Smooth muscle cell (in vitro differentiated cells): ENCODE data around the gene MACC1. TPM values are rescaled to one million over a fixed set of nuclear protein-coding genes. Genes with fewer than 3 reads are reported as not detected.
A peak's percentile ranks its signal among the peaks of the same experiment; 100 is the strongest.
"Not testable (repeated sequence)": the region's sequence is repeated elsewhere in the genome, so short reads cannot be mapped to it uniquely, and the experiment has no call there.

Experiments used
- DNase-seq: peaks from one replicate; lab custom pipeline; 2025; ENCODE audit not compliant: unreplicated experiment; lab: John Stamatoyannopoulos, UW
- H2AFZ ChIP-seq: fragments of 200-600 bp; sonication (generic); 2 replicates; pipeline ENCODE4 v1.6.0; 2016; ENCODE audit warnings: antibody characterized with exemption, low read depth, mild to moderate bottlenecking
- H3F3A ChIP-seq: fragments of 200-600 bp; sonication (generic); 2 replicates; pipeline ENCODE4 v1.6.0; 2017; ENCODE audit warnings: antibody characterized with exemption, low read depth
- H3K27ac ChIP-seq: fragments of 200-600 bp; sonication (generic); 2 replicates; pipeline ENCODE4 v1.5.1; 2016; ENCODE audit warnings: low read depth, mild to moderate bottlenecking
- H3K27me3 ChIP-seq: fragments of 200-600 bp; sonication (generic); 2 replicates; pipeline ENCODE4 v1.6.1; 2016; ENCODE audit warnings: low read depth, mild to moderate bottlenecking
- H3K36me3 ChIP-seq: fragments of 200-600 bp; sonication (generic); 2 replicates; pipeline ENCODE4 v1.5.1; 2016; ENCODE audit warnings: low read depth
- H3K4me1 ChIP-seq: fragments of 200-600 bp; sonication (generic); 2 replicates; pipeline ENCODE4 v1.5.1; 2016; ENCODE audit warnings: low read depth
- H3K4me2 ChIP-seq: fragments of 200-600 bp; sonication (generic); 2 replicates; pipeline ENCODE4 v1.6.0; 2016; ENCODE audit warnings: mild to moderate bottlenecking
- H3K4me3 ChIP-seq: fragments of 200-600 bp; sonication (generic); 2 replicates; pipeline ENCODE4 v1.5.1; 2016; ENCODE audit warnings: mild to moderate bottlenecking
- H3K79me2 ChIP-seq: fragments of 200-600 bp; sonication (generic); 2 replicates; pipeline ENCODE4 v1.6.0; 2016; ENCODE audit warnings: low read depth, mild to moderate bottlenecking
- H3K9ac ChIP-seq: fragments of 200-600 bp; sonication (generic); 2 replicates; pipeline ENCODE4 v1.6.0; 2016; ENCODE audit warnings: low read depth
- H3K9me3 ChIP-seq: fragments of 200-600 bp; sonication (generic); replicated peaks from 2 replicates; pipeline ENCODE4 v1.5.1; 2016; ENCODE audit warnings: low read depth
- H4K20me1 ChIP-seq: fragments of 200-600 bp; sonication (generic); 2 replicates; pipeline ENCODE4 v1.6.0; 2016; ENCODE audit warnings: low read depth
- CTCF ChIP-seq: fragments of 200-600 bp; sonication (generic); IDR thresholded peaks from 2 replicates; pipeline ENCODE4 v1.5.1; 2017; ENCODE audit warnings: borderline replicate concordance, mild to moderate bottlenecking, antibody characterized with exemption; ENCODE audit not compliant: insufficient read depth, poor library complexity, severe bottlenecking
- WGBS: methylation state at CpG from one replicate; pipeline ENCODE4 v1.1.7; 2016; ENCODE audit warnings: low lambda C conversion rate; 5-methylcytosine and 5-hydroxymethylcytosine counted together
- polyA plus RNA-seq: library from polyadenylated mRNA; unstranded; fragments of >200 nt; fragmentation: Nextera tagmentation; extraction: Ambion mirVana; gene quantifications from 2 replicates; pipeline ENCODE4 v1.2.1, GENCODE V29; 2016
- total RNA-seq: library from RNA; depleted of rRNA; stranded (reverse); fragments of >200 nt; gene quantifications from 2 replicates; pipeline ENCODE4 v1.2.3, GENCODE V29; 2014

The MACC1 gene
- total and polyA plus RNA-seq, 2 experiments from 2014 or later, result 1.3 TPM; not detected in 1

- Histone ChIP-seq H3K27me3 (peaks cover 37% of the 10 kb centered on the region), H3K36me3 (no peaks in the 10 kb centered on the region), H3K9me3 (no peaks in the 10 kb centered on the region), H3K27ac (no peak overlapping the region), H4K20me1 (no peaks in the 10 kb centered on the region), H3F3A (no peaks in the 10 kb centered on the region), H3K79me2 (no peaks in the 10 kb centered on the region), H3K4me1 (no peaks in the 10 kb centered on the region), H3K4me2 (no peak overlapping the region), H3K4me3 (no peak overlapping the region), H3K9ac (no peak overlapping the region), H2AFZ (no peak overlapping the region)
- 27% methylated on average over 6 of the region's 6 CpGs for WGBS
- TF ChIP-seq CTCF, result no peak
- DNase-seq, result no peak
Measured at GRCh38 chr7:20122073-20122472, 95.1 kb downstream of the MACC1 start.

- Histone ChIP-seq H3K4me2 (peak overlapping the region; percentile 67), H2AFZ (peak overlapping the region; percentile 27), H3K36me3 (no peaks in the 10 kb centered on the region), H3K9me3 (no peaks in the 10 kb centered on the region), H3K27ac (no peak overlapping the region), H3K27me3 (peaks cover 37% of the 10 kb centered on the region), H3F3A (no peaks in the 10 kb centered on the region), H3K9ac (no peak overlapping the region), H3K4me1 (no peaks in the 10 kb centered on the region), H3K79me2 (no peaks in the 10 kb centered on the region), H4K20me1 (no peaks in the 10 kb centered on the region), H3K4me3 (no peak overlapping the region)
- no peak for TF ChIP-seq CTCF
- 15% methylated on average over 8 of the region's 8 CpGs for WGBS
- no peak for DNase-seq
Measured at GRCh38 chr7:20121404-20121803, 95.8 kb downstream of the MACC1 start.

GRCh38 chr7:20120611-20121168 lies 96.5 kb downstream of the MACC1 start:
- not testable (repeated sequence) for H4K20me1 ChIP-seq, H3K27ac ChIP-seq, H3K4me3 ChIP-seq, H3K36me3 ChIP-seq, H3K79me2 ChIP-seq, H3F3A ChIP-seq, H3K9me3 ChIP-seq, DNase-seq, H3K4me1 ChIP-seq, H3K9ac ChIP-seq
- Histone ChIP-seq H2AFZ (peak overlapping the region; percentile 27), H3K4me2 (peak overlapping the region; percentile 67), H3K27me3 (peaks cover 37% of the 10 kb centered on the region)
- 23% methylated on average over 7 of the region's 7 CpGs for WGBS

- H2AFZ ChIP-seq, result no peak overlapping the region
- TF ChIP-seq CTCF, result no peak
- H3K9me3 ChIP-seq, result no peaks in the 10 kb centered on the region
- H3K27ac ChIP-seq, result no peak overlapping the region
- H3K9ac ChIP-seq, result no peak overlapping the region
- H3K4me3 ChIP-seq, result no peak overlapping the region
- no peaks in the 10 kb centered on the region for H3K36me3 ChIP-seq
- H3K79me2 ChIP-seq, result no peaks in the 10 kb centered on the region
- H4K20me1 ChIP-seq, result no peaks in the 10 kb centered on the region
- WGBS, result 93% methylated on average over 3 of the region's 3 CpGs
- H3K4me2 ChIP-seq, result no peak overlapping the region
- H3F3A ChIP-seq, result no peaks in the 10 kb centered on the region
- no peak for DNase-seq
- no peaks in the 10 kb centered on the region for H3K4me1 ChIP-seq
- peaks cover 11% of the 10 kb centered on the region for H3K27me3 ChIP-seq
Measured at GRCh38 chr7:20116869-20117268, 100.3 kb downstream of the MACC1 start.
